ENCODE results near the gene ENTPD8. TPM values are rescaled to one million over a fixed set of nuclear protein-coding genes. Genes with fewer than 3 reads are reported as not detected.
A peak's percentile ranks its signal among the peaks of the same experiment; 100 is the strongest.

ENTPD8 gene
- total RNA-seq, 3 donors from 2014 or later: 2.0 to 3.2 TPM; not detected in 1

DNA sequence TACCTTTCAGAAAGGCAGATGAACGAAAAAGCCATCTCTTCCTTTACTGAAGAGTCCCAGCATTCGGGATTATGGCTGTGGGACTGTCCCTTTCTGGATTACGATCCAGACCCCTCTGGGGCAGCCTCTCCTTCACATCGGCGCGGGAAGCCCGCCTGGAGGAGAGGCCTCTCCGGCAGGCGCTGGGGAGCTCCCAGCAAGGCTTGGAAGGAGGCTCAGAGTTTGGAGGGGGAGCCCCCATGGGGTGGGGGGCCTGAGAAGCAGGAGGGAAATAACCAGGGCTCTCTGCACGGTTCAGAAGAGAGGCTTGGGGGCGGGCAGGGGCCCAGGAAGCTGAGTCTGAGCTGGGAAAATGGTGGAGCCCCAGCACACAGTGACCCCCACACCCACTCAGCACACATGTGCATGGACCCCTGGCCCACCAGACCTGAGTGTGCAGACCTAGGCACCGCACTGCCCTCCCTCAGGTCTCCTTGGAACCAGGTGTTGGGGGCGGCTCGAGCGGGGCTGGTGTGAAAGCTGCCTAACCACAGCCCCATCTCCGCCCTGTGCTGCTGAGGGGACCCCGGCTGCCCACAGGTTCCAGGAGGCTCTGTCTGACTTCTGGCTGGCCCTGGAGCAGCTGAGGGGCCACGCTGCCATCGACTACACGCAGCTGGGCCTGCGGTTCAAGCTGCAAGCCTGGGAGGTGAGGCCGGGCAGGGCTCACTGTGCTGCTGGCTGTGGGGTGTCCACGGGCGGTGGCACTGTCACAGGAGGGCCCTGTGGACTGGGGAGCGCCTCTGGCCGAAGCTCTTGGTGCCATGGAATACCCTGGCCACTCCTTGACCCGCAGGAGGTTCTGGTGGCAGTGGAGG is 13.5 kb downstream of the ENTPD8 start:
- H3K4me3 ChIP-seq: no peak overlapping the region
- no peaks in the 10 kb centered on the region for H3K27me3 ChIP-seq
- H3K27ac ChIP-seq: no peak overlapping the region
- no peaks in the 10 kb centered on the region for H3K36me3 ChIP-seq
- H3K4me1 ChIP-seq: peaks cover 0 to 4% of the 10 kb centered on the region in 2 donors
- intact Hi-C loops (cut with DNase I; ENCODE audit: low total_unique reads): no loop called here
- H3K9me3 ChIP-seq: no peaks in the 10 kb centered on the region
- TF ChIP-seq POLR2A (IDR thresholded peaks at IDR 0.05) (no peak), POLR2AphosphoS5 (IDR thresholded peaks at IDR 0.05) (no peak)
- TF ChIP-seq, protein P1, sequence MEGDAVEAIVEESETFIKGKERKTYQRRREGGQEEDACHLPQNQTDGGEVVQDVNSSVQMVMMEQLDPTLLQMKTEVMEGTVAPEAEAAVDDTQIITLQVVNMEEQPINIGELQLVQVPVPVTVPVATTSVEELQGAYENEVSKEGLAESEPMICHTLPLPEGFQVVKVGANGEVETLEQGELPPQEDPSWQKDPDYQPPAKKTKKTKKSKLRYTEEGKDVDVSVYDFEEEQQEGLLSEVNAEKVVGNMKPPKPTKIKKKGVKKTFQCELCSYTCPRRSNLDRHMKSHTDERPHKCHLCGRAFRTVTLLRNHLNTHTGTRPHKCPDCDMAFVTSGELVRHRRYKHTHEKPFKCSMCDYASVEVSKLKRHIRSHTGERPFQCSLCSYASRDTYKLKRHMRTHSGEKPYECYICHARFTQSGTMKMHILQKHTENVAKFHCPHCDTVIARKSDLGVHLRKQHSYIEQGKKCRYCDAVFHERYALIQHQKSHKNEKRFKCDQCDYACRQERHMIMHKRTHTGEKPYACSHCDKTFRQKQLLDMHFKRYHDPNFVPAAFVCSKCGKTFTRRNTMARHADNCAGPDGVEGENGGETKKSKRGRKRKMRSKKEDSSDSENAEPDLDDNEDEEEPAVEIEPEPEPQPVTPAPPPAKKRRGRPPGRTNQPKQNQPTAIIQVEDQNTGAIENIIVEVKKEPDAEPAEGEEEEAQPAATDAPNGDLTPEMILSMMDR (IDR thresholded peaks at IDR 0.05): no peak
- no peak for DNase-seq (ENCODE audit: low spot score in 2 of 2)

DNA sequence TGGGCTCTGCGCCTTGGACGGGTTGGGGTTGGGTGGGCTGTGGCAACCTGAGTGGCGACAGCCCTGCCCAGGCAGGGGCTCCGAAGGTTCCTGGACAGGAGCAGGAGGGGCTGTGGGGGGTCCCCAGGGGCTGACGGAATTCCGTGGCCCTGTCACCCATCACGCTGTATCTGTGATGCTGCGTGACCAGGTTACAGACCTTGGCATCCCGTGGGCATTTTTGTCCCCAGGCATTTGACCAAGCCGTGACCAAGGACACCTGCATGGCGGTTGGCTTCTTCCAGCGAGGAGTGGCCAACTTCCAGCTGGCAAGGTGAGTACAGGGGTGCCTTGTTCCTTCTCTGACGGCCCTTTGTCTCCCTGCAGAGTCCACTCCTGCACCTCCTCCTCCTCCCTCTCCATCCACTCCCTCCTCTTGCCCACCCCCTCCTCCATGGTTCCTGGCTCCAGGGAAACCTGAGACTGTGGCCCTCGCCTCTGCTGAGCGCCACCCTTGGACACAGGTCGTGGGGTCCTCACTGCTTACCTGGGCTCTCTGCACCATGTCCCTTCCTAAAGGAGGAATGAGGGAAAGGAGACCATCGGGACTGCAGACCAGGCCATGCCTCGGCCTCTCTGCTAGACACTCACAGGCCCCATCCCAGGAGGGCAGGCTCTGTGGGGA is 15.0 kb downstream of the ENTPD8 start:
- H3K4me3 ChIP-seq: no peak overlapping the region
- peaks cover 0 to 4% of the 10 kb centered on the region in 2 donors for H3K4me1 ChIP-seq
- H3K9me3 ChIP-seq: no peaks in the 10 kb centered on the region
- H3K36me3 ChIP-seq: no peaks in the 10 kb centered on the region
- no peaks in the 10 kb centered on the region for H3K27me3 ChIP-seq
- intact Hi-C loops (cut with DNase I; ENCODE audit: low total_unique reads): no loop called here
- peak in 1 of 2 donors; percentile 68 for DNase-seq (ENCODE audit: low spot score in 2 of 2)
- TF ChIP-seq POLR2A (IDR thresholded peaks at IDR 0.05) (no peak), POLR2AphosphoS5 (IDR thresholded peaks at IDR 0.05) (no peak)
- TF ChIP-seq, protein P1 (IDR thresholded peaks at IDR 0.05): no peak
- peak overlapping the region; percentile 60 to 68 for H3K27ac ChIP-seq

DNA sequence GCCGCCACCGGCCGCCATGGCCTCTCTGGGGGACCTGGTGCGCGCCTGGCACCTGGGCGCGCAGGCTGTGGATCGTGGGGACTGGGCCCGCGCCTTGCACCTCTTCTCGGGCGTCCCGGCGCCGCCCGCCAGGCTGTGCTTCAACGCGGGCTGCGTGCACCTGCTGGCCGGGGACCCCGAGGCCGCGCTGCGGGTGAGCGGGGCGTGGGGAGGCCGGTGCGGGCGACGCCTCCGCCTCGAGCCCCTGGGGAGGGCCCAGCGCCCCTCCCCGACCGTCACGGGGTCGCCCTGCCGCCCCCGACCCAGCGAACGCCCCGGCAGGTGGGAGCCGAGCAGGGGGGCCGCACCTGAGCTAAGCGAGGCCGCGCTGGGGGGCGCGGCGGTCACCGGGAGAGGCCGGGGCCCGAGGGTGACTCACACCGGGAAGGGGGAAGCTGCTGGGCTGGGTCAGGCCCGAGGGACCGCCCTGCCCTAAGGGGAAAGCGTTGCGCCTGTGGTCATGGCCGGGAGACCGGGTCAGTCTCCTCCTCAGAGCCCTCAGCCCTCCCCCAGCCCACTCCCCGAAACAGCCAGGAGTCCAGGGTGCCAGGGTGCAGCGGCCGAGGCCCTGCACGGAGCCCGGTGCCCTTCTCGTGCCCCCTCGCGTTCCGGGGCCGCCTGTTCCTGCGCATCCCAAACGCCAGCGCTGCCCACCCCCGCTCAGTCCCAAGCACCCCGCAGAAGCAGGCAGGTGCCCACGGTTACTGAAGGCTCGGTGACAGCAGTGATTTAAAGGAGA is 17.5 kb downstream of the ENTPD8 start:
- Histone ChIP-seq H3K4me3 (peak overlapping the region; percentile 90 to 100 (median 92)), H3K4me1 (peaks cover 0 to 4% of the 10 kb centered on the region in 2 donors), H3K27ac (peak overlapping the region; percentile 88 to 89), H3K9me3 (no peaks in the 10 kb centered on the region), H3K27me3 (no peaks in the 10 kb centered on the region), H3K36me3 (no peaks in the 10 kb centered on the region)
- no peak for TF ChIP-seq POLR2A (IDR thresholded peaks at IDR 0.05)
- TF ChIP-seq, protein P1 (IDR thresholded peaks at IDR 0.05): peak in 1 of 3 donors; percentile 8
- intact Hi-C loops (cut with DNase I; ENCODE audit: low total_unique reads): no loop called here
- no peak for DNase-seq (ENCODE audit: low spot score in 2 of 2)

DNA sequence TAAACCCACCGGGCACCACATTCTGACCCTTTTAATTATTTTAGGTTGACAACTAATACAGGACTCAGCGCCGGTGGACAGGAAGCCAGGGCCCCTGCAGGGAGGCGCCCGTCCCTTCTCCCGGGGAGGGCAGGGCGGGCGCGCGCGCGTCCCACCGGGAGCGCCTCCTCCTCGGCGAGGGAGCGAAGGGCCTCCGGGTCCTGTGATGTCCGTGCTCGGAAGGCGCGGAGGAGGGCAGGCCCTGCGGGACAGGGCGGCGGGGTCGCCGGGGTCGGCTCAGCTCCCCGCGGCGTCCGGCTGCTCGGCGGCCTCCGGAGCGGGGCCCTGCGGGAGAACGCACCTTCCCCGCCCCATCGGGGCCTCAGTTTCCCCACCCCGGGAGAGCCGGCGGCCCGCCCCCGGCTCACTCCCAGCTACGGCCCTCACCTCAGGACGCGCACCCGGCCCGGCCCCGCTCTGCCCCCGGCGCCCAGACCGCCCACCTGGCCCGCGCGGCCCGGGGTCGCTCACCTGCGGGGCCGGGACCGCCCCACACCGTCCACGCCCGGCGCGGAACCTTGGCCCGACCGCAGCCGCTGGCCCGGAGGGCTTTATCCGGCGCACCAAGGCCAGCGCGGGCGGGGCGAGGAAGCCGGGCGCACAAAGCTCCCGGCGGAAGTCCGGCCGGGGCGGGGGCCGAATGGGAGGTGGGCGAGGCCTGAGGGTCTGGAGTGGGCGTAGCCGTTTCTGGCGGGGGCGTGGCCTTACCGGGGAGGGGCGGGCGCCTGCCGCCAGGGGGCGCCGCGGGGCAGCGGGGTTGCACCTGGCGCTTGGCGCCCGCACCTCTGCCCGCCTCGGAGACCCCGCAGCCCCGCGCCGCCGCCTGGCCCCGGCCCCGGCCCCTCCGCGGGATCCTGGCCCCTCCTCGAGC is 18.3 kb downstream of the ENTPD8 start, which contains the start of the genes EXD3 and NOXA1:
TSS of gene EXD3 (minus strand) at position 559 of the 910 bp plus-strand sequence. CDS start 27,805 bp downstream, outside the sequence.
TSS of gene NOXA1 (plus strand) at position 790 of the 910 bp plus-strand sequence. CDS start 137 bp downstream, outside the sequence.
- intact Hi-C loops (cut with DNase I; ENCODE audit: low total_unique reads): no loop called here
- Histone ChIP-seq H3K4me3 (peak within 1 kb of the TSS; percentile 90 to 100 (median 92)), H3K27me3 (no peaks in the 10 kb centered on the region), H3K36me3 (no peaks in the 10 kb centered on the region), H3K27ac (peak within 1 kb of the TSS; percentile 88 to 89), H3K4me1 (peaks cover 0 to 4% of the 10 kb centered on the region in 2 donors), H3K9me3 (no peaks in the 10 kb centered on the region)
- peak; percentile 88 to 95 for DNase-seq (ENCODE audit: low spot score in 2 of 2)
- TF ChIP-seq, protein P1 (IDR thresholded peaks at IDR 0.05): peak in 2 of 3 donors; percentile 43 to 71
- TF ChIP-seq POLR2A (IDR thresholded peaks at IDR 0.05) (no peak), POLR2AphosphoS5 (IDR thresholded peaks at IDR 0.05) (peak in 2 of 3 donors; percentile 52 to 61)

Measured in breast epithelium (tissue), 4 donors.